SK-N-SH (cell line): ENCODE measurements around the gene TNNT2. TPM values are rescaled to one million over a fixed set of nuclear protein-coding genes. Genes with fewer than 3 reads are reported as not detected.

Experiments
- CTCF ChIA-PET: fragments of 300-600, 350-600 bp; formaldehyde crosslinking; extraction: SDS; loops from one replicate; lab custom pipeline; 2021; lab: Yijun Ruan, JAX
- POLR2A ChIA-PET: fragments of 350-600 bp; sonication (Branson Sonifier 250); formaldehyde crosslinking; extraction: SDS; loops from one replicate; lab custom pipeline; 2020; ENCODE audit warnings: antibody characterized with exemption, inconsistent platforms; lab: Yijun Ruan, JAX
- DNase-seq: peaks from one replicate; pipeline ENCODE4 v3.0.0; 2012
- H2AFZ ChIP-seq: fragments of 200-600 bp; sonication (generic); 2 replicates; pipeline ENCODE4 v1.8.1; 2016; ENCODE audit warnings: antibody characterized with exemption, mild to moderate bottlenecking, low read depth
- H3F3A ChIP-seq: fragments of 200-600 bp; sonication (generic); replicated peaks from 2 replicates; pipeline ENCODE3; 2016; ENCODE audit warnings: antibody characterized with exemption, mild to moderate bottlenecking; ENCODE audit not compliant: insufficient read depth
- H3K27ac ChIP-seq, 2 experiments: fragments of 200-500 bp in 1 of 2; fragments of 200-600 bp in 1 of 2; sonication (Bioruptor generic) in 1 of 2; sonication (generic), shearing (Covaris generic) in 1 of 2; 2 replicates each; pipeline versions ENCODE4 v1.5.1 to v1.6.1; 2014 to 2016; ENCODE audit warnings: low read depth in 2 of 2, inconsistent platforms in 1 of 2, low read length in 1 of 2, mild to moderate bottlenecking in 1 of 2, mixed read lengths in 1 of 2
- H3K27me3 ChIP-seq: fragments of 200-600 bp; sonication (generic), shearing (Covaris generic); 2 replicates; pipeline ENCODE4 v1.6.1; 2016; ENCODE audit warnings: mixed run types; ENCODE audit not compliant: insufficient read depth
- H3K36me3 ChIP-seq, 2 experiments: fragments of 200-500 bp in 1 of 2; fragments of 200-600 bp in 1 of 2; sonication (Bioruptor generic) in 1 of 2; sonication (generic) in 1 of 2; replicated peaks in 1 of 2; 2 replicates each; pipeline versions ENCODE3 to v1.5.1; 2014 to 2016; ENCODE audit warnings: low read length in 1 of 2, mild to moderate bottlenecking in 1 of 2; ENCODE audit not compliant: insufficient read depth in 2 of 2, control insufficient read depth in 1 of 2
- H3K4me1 ChIP-seq, 2 experiments: fragments of 200-500 bp in 1 of 2; fragments of 200-600 bp in 1 of 2; sonication (Bioruptor generic) in 1 of 2; sonication (generic), shearing (Covaris generic) in 1 of 2; 2 replicates each; pipeline versions ENCODE4 v1.5.1 to v1.6.1; 2014 to 2016; ENCODE audit warnings: low read depth in 1 of 2, low read length in 1 of 2, mixed run types in 1 of 2; ENCODE audit not compliant: insufficient read depth in 2 of 2, control insufficient read depth in 1 of 2
- H3K4me2 ChIP-seq: fragments of 200-600 bp; sonication (generic), shearing (Covaris generic); 2 replicates; pipeline ENCODE4 v1.6.1; 2017; ENCODE audit warnings: mixed run types
- H3K4me3 ChIP-seq, 2 experiments: fragments of 200-500 bp in 1 of 2; fragments of 200-600 bp in 1 of 2; sonication (Bioruptor generic) in 1 of 2; sonication (generic), shearing (Covaris generic) in 1 of 2; 2 replicates each; pipeline versions ENCODE4 v1.5.1 to v1.8.1; 2014 to 2016; ENCODE audit warnings: low read depth in 2 of 2, inconsistent platforms in 1 of 2, low read length in 1 of 2, mild to moderate bottlenecking in 1 of 2, mixed read lengths in 1 of 2, moderate library complexity in 1 of 2
- H3K79me2 ChIP-seq: fragments of 200-600 bp; sonication (generic); 2 replicates; pipeline ENCODE4 v1.8.1; 2017; ENCODE audit warnings: mild to moderate bottlenecking; ENCODE audit not compliant: insufficient read depth
- H3K9ac ChIP-seq: fragments of 200-600 bp; sonication (generic); 2 replicates; pipeline ENCODE4 v1.6.1; 2017; ENCODE audit warnings: mixed run types
- H3K9me2 ChIP-seq: fragments of 200-600 bp; sonication (generic); 2 replicates; pipeline ENCODE4 v1.6.1; 2017; ENCODE audit warnings: mixed run types
- H3K9me3 ChIP-seq: fragments of 200-600 bp; sonication (generic); 2 replicates; pipeline ENCODE4 v1.6.1; 2017; ENCODE audit warnings: mixed run types, mild to moderate bottlenecking, moderate library complexity
- H4K20me1 ChIP-seq: fragments of 200-600 bp; sonication (generic); 2 replicates; pipeline ENCODE4 v1.6.1; 2017; ENCODE audit warnings: mild to moderate bottlenecking, mixed run types; ENCODE audit not compliant: insufficient read depth
- CHD2 ChIP-seq: fragments of 150-350 bp; IDR thresholded peaks from 2 replicates; pipeline ENCODE4 v1.6.1; 2018; ENCODE audit warnings: low read length; ENCODE audit not compliant: partially characterized antibody
- ELF1 ChIP-seq: IDR thresholded peaks from 2 replicates; pipeline ENCODE4 v1.4.0; 2012
- FOSL2 ChIP-seq: IDR thresholded peaks from 2 replicates; pipeline ENCODE4 v1.4.0; 2012; ENCODE audit warnings: low read depth, mild to moderate bottlenecking, moderate library complexity, borderline replicate concordance
- FOXM1 ChIP-seq: IDR thresholded peaks from 2 replicates; pipeline ENCODE4 v1.4.0; 2012; ENCODE audit warnings: low read depth, mild to moderate bottlenecking
- GABPA ChIP-seq: IDR thresholded peaks from 2 replicates; pipeline ENCODE4 v1.4.0; 2012; ENCODE audit warnings: low read depth, mild to moderate bottlenecking
- GATA2 ChIP-seq: sonication (generic); formaldehyde crosslinking; IDR thresholded peaks from 2 replicates; pipeline ENCODE4 v1.5.0; 2020; ENCODE audit warnings: mild to moderate bottlenecking, missing genetic modification reagents
- JUND ChIP-seq: IDR thresholded peaks from 2 replicates; pipeline ENCODE4 v1.4.0; 2012
- MXI1 ChIP-seq: IDR thresholded peaks from 2 replicates; pipeline ENCODE4 v1.6.1; 2012; ENCODE audit warnings: mild to moderate bottlenecking, low read depth, low read length, improper control_type of control experiment
- REST ChIP-seq: IDR thresholded peaks from 2 replicates; pipeline ENCODE4 v1.6.1; 2012; ENCODE audit warnings: mild to moderate bottlenecking, low read depth, low read length, moderate library complexity
- RFX5 ChIP-seq: IDR thresholded peaks from 2 replicates; pipeline ENCODE4 v1.6.1; 2012; ENCODE audit warnings: mild to moderate bottlenecking, improper control_type of control experiment, low read length
- USF2 ChIP-seq: fragments of 150-350 bp; IDR thresholded peaks from 2 replicates; pipeline ENCODE4 v1.6.1; 2017; ENCODE audit warnings: antibody characterized with exemption, low read length, low read depth, borderline replicate concordance
- ZBTB33 ChIP-seq: IDR thresholded peaks from 2 replicates; pipeline ENCODE4 v1.4.0; 2012; ENCODE audit warnings: low read depth, borderline replicate concordance
- WGBS: methylation state at CpG from one replicate; pipeline ENCODE4 v1.1.6; 2017; ENCODE audit warnings: low lambda C conversion rate; 5-methylcytosine and 5-hydroxymethylcytosine counted together
- polyA plus RNA-seq, 3 experiments: library from polyadenylated mRNA; depleted of rRNA; stranded (reverse); fragments of >200 nt; gene quantifications; 2 replicates each; pipeline ENCODE4 v1.2.3, GENCODE V29; 2012

TNNT2 gene
- polyA plus RNA-seq, 1 of the 3 experiments (the other 2 are of a cell fraction) = 0.33 TPM

GRCh38 chr1:201357211-201357610 lies 20.3 kb downstream of the TNNT2 start:
- 63% methylated on average over 4 of the region's 8 CpGs for WGBS
- no peak overlapping the region for H3K4me3 ChIP-seq

More at GRCh38 chr1:201357211-201357610, 20.3 kb downstream of the TNNT2 start:
- H3K9ac ChIP-seq = no peak overlapping the region
- H3K4me2 ChIP-seq = no peak overlapping the region
- no peaks in the 10 kb centered on the region for H3K9me3 ChIP-seq
- H3K4me1 ChIP-seq = peaks cover 0 to 2% of the 10 kb centered on the region in 2 experiments; a peak in 1 of 4 replicates
- no peaks in the 10 kb centered on the region for H3K36me3 ChIP-seq
- no peaks in the 10 kb centered on the region for H3F3A ChIP-seq
- TF ChIP-seq ELF1 = no peak
- no peak for TF ChIP-seq FOXM1
- no peak for TF ChIP-seq JUND
- no peak for TF ChIP-seq RFX5
- no peak for TF ChIP-seq MXI1
- TF ChIP-seq FOSL2 = no peak
- no peak for TF ChIP-seq USF2
- no peak for TF ChIP-seq REST
- TF ChIP-seq GATA2 (CRISPR knock-in tag) = no peak
- TF ChIP-seq CHD2 = no peak
- TF ChIP-seq GABPA = no peak
- TF ChIP-seq ZBTB33 = no peak
- no peaks in the 10 kb centered on the region for H4K20me1 ChIP-seq
- no peaks in the 10 kb centered on the region for H3K9me2 ChIP-seq
- H3K79me2 ChIP-seq = no peaks in the 10 kb centered on the region
- CTCF ChIA-PET = interaction anchor here (1.3 to 17.5 kb wide), 5 partner anchors 10 to 106 kb away, joined by 3 to 329 read pairs (median 125); no protein-coding TSS in a partner anchor
- DNase-seq = no peak
- H2AFZ ChIP-seq = no peak overlapping the region
- POLR2A ChIA-PET = no interaction called here
- H3K27me3 ChIP-seq = peaks cover 3% of the 10 kb centered on the region; the same call in 1 of the 2 replicates
- H3K27ac ChIP-seq = no peak overlapping the region
